ENCODE results near the gene POLK. TPM values are rescaled to one million over a fixed set of nuclear protein-coding genes. Genes with fewer than 3 reads are reported as not detected.

POLK gene
- total RNA-seq, 2 experiments from 2014 or later, result 35.5 to 49.1 TPM

Other genes starting within 250 kb of the POLK start
- 10 to 100 TPM; 36.1 to 51.1 TPM for gene HMGCR, start 174.7 kb upstream of the POLK start, total RNA-seq
- gene CERT1, start 262 bp upstream of the POLK start, total RNA-seq, result 10 to 100 TPM; 21.6 to 24.5 TPM
- gene ANKDD1B, start 99.6 kb downstream of the POLK start, total RNA-seq, result under 1 TPM in 1 of 2 experiments, not detected in 1; 0.21 TPM
- 10 to 100 TPM; 20.2 to 20.3 TPM for gene POC5, start 205.5 kb downstream of the POLK start, total RNA-seq